Neural cell (in vitro differentiated cells): Measurements from ENCODE around the gene KCNT1. TPM values are rescaled to one million over a fixed set of nuclear protein-coding genes. Genes with fewer than 3 reads are reported as not detected.

Experiments used
- H2AFZ ChIP-seq: fragments of 200-600, 300-800 bp; sonication (generic), shearing (Covaris generic); 2 replicates; pipeline ENCODE4 v1.6.0; 2014; ENCODE audit warnings: low read depth, mild to moderate bottlenecking, antibody characterized with exemption, low read length, moderate library complexity
- H3F3A ChIP-seq: fragments of 200-600 bp; shearing (Covaris generic); 2 replicates; pipeline ENCODE4 v1.6.1; 2016; ENCODE audit warnings: mild to moderate bottlenecking, moderate library complexity, mixed read lengths, antibody characterized with exemption, low read length; ENCODE audit not compliant: insufficient read depth, poor library complexity, severe bottlenecking
- H3K27ac ChIP-seq: fragments of 200-600, 300-800 bp; sonication (generic), shearing (Covaris generic); 2 replicates; pipeline ENCODE4 v1.5.1; 2014; ENCODE audit warnings: mild to moderate bottlenecking, low read length, moderate library complexity
- H3K27me3 ChIP-seq: fragments of 300-800, 200-600 bp; sonication (generic), shearing (Covaris generic); 2 replicates; pipeline ENCODE4 v1.6.0; 2014; ENCODE audit warnings: mild to moderate bottlenecking, low read depth, low read length, moderate library complexity; ENCODE audit not compliant: insufficient read depth
- H3K36me3 ChIP-seq: fragments of 300-800, 200-600 bp; sonication (generic), shearing (Covaris generic); 2 replicates; pipeline ENCODE4 v1.5.1; 2014; ENCODE audit warnings: mild to moderate bottlenecking, antibody characterized with exemption, low read length, moderate library complexity; ENCODE audit not compliant: insufficient read depth
- H3K4me2 ChIP-seq: fragments of 300-800, 200-600 bp; sonication (generic), shearing (Covaris generic); 2 replicates; pipeline ENCODE4 v1.6.0; 2014; ENCODE audit warnings: mild to moderate bottlenecking, low read length
- H3K4me3 ChIP-seq: fragments of 300-800, 200-600 bp; sonication (generic), shearing (Covaris generic); 2 replicates; pipeline ENCODE4 v1.5.1; 2014; ENCODE audit warnings: mild to moderate bottlenecking, low read length, moderate library complexity
- H3K79me2 ChIP-seq: fragments of 200-600 bp; shearing (Covaris generic); replicated peaks from 2 replicates; pipeline ENCODE4 v1.6.0; 2014; ENCODE audit warnings: mild to moderate bottlenecking, low read length, moderate library complexity; ENCODE audit not compliant: insufficient read depth
- H3K9ac ChIP-seq: fragments of 300-800, 200-600 bp; sonication (generic), shearing (Covaris generic); 2 replicates; pipeline ENCODE4 v1.6.1; 2016; ENCODE audit warnings: mild to moderate bottlenecking, low read length, mixed read lengths
- H3K9me2 ChIP-seq: fragments of 200-600 bp; shearing (Covaris generic); 2 replicates; pipeline ENCODE4 v1.6.1; 2016; ENCODE audit warnings: mild to moderate bottlenecking, low read length, mixed read lengths; ENCODE audit not compliant: insufficient read depth
- H3K9me3 ChIP-seq: fragments of 200-600, 300-800 bp; sonication (generic), shearing (Covaris generic); 2 replicates; pipeline ENCODE4 v1.6.1; 2016; ENCODE audit warnings: mild to moderate bottlenecking, mixed run types, low read length, moderate library complexity, mixed read lengths
- H4K20me1 ChIP-seq: fragments of 200-600 bp; shearing (Covaris generic); 2 replicates; pipeline ENCODE4 v1.6.1; 2016; ENCODE audit warnings: mild to moderate bottlenecking, mixed run types; ENCODE audit not compliant: insufficient read depth
- EP300 ChIP-seq: fragments of 450-650 bp; conservative IDR thresholded peaks from 2 replicates; pipeline ENCODE4 v1.6.1; 2014; ENCODE audit warnings: antibody characterized with exemption, mild to moderate bottlenecking, moderate library complexity; ENCODE audit not compliant: poor library complexity, severe bottlenecking
- EZH2 ChIP-seq: fragments of 200-600, 300-800 bp; shearing (Covaris generic), sonication (generic); IDR thresholded peaks from 2 replicates; pipeline ENCODE4 v1.6.1; 2014; ENCODE audit warnings: antibody characterized with exemption, low read length, borderline replicate concordance, mild to moderate bottlenecking; ENCODE audit not compliant: insufficient read depth, poor library complexity, severe bottlenecking
- MXI1 ChIP-seq: fragments of 450-650 bp; conservative IDR thresholded peaks from 2 replicates; pipeline ENCODE4 v1.6.1; 2014; ENCODE audit warnings: antibody characterized with exemption, mild to moderate bottlenecking; ENCODE audit not compliant: poor library complexity, severe bottlenecking
- POLR2AphosphoS5 ChIP-seq: IDR thresholded peaks from 2 replicates; pipeline ENCODE4 v1.6.1; 2012
- RAD21 ChIP-seq: fragments of 450-650 bp; conservative IDR thresholded peaks from 2 replicates; pipeline ENCODE4 v1.6.1; 2014; ENCODE audit warnings: antibody characterized with exemption, mild to moderate bottlenecking, moderate library complexity
- SMC3 ChIP-seq: fragments of 450-650 bp; conservative IDR thresholded peaks from 2 replicates; pipeline ENCODE4 v1.6.1; 2014; ENCODE audit warnings: antibody characterized with exemption, mild to moderate bottlenecking, moderate library complexity; ENCODE audit not compliant: poor library complexity
- TAF1 ChIP-seq: IDR thresholded peaks from 2 replicates; pipeline ENCODE4 v1.6.1; 2012; ENCODE audit warnings: low read depth
- polyA plus RNA-seq: library from polyadenylated mRNA; depleted of rRNA; stranded (reverse); fragments of >200 nt; gene quantifications from 2 replicates; pipeline ENCODE4 v1.2.3, GENCODE V29; 2014
- TF ChIP-seq, protein P1 (sequence below): IDR thresholded peaks from 2 replicates; pipeline ENCODE4 v1.6.1; 2012; ENCODE audit warnings: borderline replicate concordance
- TF ChIP-seq, protein P2 (sequence below): fragments of 450-650 bp; IDR thresholded peaks from 2 replicates; pipeline ENCODE4 v1.5.1; 2014; ENCODE audit warnings: antibody characterized with exemption, mild to moderate bottlenecking, moderate library complexity; ENCODE audit not compliant: poor library complexity, severe bottlenecking

KCNT1 gene
- polyA plus RNA-seq, 1 donor from 2014 or later = 0.67 TPM

DNA sequence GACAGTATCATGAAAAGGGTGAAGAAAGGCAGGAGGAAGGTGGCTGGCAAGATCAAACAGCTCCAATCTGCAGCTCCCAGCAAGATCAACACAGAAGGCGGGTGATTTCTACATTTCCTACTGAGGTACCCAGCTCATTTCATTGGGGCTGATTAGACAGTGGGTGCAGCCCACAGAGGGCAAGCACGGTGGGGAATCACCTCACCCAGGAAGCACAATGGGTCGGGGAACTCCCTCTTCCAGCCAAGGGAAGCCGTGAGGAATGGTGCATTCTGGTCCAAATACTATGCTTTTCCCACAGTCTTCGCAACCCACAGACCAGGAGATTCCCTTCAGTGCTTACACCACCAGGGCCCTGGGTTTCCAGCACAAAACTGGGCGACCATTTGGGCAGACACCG is 138.6 kb downstream of the KCNT1 start:
- H2AFZ ChIP-seq = no peak overlapping the region
- no peak overlapping the region for H3K4me2 ChIP-seq
- no peaks in the 10 kb centered on the region for H4K20me1 ChIP-seq
- no peaks in the 10 kb centered on the region for H3K27me3 ChIP-seq
- no peaks in the 10 kb centered on the region for H3K9me2 ChIP-seq
- no peak overlapping the region for H3K9ac ChIP-seq
- H3K4me3 ChIP-seq = no peak overlapping the region
- H3K27ac ChIP-seq = no peak overlapping the region
- H3F3A ChIP-seq = no peaks in the 10 kb centered on the region
- H3K36me3 ChIP-seq = no peaks in the 10 kb centered on the region
- H3K9me3 ChIP-seq = no peaks in the 10 kb centered on the region
- TF ChIP-seq, protein P1, sequence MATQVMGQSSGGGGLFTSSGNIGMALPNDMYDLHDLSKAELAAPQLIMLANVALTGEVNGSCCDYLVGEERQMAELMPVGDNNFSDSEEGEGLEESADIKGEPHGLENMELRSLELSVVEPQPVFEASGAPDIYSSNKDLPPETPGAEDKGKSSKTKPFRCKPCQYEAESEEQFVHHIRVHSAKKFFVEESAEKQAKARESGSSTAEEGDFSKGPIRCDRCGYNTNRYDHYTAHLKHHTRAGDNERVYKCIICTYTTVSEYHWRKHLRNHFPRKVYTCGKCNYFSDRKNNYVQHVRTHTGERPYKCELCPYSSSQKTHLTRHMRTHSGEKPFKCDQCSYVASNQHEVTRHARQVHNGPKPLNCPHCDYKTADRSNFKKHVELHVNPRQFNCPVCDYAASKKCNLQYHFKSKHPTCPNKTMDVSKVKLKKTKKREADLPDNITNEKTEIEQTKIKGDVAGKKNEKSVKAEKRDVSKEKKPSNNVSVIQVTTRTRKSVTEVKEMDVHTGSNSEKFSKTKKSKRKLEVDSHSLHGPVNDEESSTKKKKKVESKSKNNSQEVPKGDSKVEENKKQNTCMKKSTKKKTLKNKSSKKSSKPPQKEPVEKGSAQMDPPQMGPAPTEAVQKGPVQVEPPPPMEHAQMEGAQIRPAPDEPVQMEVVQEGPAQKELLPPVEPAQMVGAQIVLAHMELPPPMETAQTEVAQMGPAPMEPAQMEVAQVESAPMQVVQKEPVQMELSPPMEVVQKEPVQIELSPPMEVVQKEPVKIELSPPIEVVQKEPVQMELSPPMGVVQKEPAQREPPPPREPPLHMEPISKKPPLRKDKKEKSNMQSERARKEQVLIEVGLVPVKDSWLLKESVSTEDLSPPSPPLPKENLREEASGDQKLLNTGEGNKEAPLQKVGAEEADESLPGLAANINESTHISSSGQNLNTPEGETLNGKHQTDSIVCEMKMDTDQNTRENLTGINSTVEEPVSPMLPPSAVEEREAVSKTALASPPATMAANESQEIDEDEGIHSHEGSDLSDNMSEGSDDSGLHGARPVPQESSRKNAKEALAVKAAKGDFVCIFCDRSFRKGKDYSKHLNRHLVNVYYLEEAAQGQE = no peak
- no peak for TF ChIP-seq SMC3
- no peak for TF ChIP-seq MXI1
- no peak for TF ChIP-seq RAD21
- TF ChIP-seq EP300 = no peak
- TF ChIP-seq EZH2 = no peak
- TF ChIP-seq, protein P2, sequence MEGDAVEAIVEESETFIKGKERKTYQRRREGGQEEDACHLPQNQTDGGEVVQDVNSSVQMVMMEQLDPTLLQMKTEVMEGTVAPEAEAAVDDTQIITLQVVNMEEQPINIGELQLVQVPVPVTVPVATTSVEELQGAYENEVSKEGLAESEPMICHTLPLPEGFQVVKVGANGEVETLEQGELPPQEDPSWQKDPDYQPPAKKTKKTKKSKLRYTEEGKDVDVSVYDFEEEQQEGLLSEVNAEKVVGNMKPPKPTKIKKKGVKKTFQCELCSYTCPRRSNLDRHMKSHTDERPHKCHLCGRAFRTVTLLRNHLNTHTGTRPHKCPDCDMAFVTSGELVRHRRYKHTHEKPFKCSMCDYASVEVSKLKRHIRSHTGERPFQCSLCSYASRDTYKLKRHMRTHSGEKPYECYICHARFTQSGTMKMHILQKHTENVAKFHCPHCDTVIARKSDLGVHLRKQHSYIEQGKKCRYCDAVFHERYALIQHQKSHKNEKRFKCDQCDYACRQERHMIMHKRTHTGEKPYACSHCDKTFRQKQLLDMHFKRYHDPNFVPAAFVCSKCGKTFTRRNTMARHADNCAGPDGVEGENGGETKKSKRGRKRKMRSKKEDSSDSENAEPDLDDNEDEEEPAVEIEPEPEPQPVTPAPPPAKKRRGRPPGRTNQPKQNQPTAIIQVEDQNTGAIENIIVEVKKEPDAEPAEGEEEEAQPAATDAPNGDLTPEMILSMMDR = no peak
- no peak for TF ChIP-seq POLR2AphosphoS5
- no peak for TF ChIP-seq TAF1
- peaks cover 20% of the 10 kb centered on the region for H3K79me2 ChIP-seq

Other genes with a start within 250 kb of the KCNT1 start
- gene PPP1R26, start 222.4 kb upstream of the KCNT1 start, polyA plus RNA-seq = 20.1 and 30.1 TPM in 2 replicates
- 20.1 and 23.6 TPM in 2 replicates for gene MRPS2, start 201.5 kb upstream of the KCNT1 start, polyA plus RNA-seq
- gene LCN1, start 180.7 kb upstream of the KCNT1 start, polyA plus RNA-seq = not detected in 2 replicates
- gene OBP2A, start 156.1 kb upstream of the KCNT1 start, polyA plus RNA-seq = not detected in 2 replicates
- not detected in 2 replicates for gene PAEP, start 140.4 kb upstream of the KCNT1 start, polyA plus RNA-seq
- gene GLT6D1, start 62.6 kb upstream of the KCNT1 start, polyA plus RNA-seq = not detected in 2 replicates
- gene LCN9, start 38.9 kb upstream of the KCNT1 start, polyA plus RNA-seq = 2.5 and 6.5 TPM in 2 replicates
- gene SOHLH1, start 2.7 kb upstream of the KCNT1 start, polyA plus RNA-seq = not detected in 2 replicates
- gene CAMSAP1, start 205.4 kb downstream of the KCNT1 start, polyA plus RNA-seq = 58.5 and 88.2 TPM in 2 replicates